Spleen (tissue), 11 donors: Measurements from ENCODE around the gene LRIG1. TPM values are rescaled to one million over a fixed set of nuclear protein-coding genes. Genes with fewer than 3 reads are reported as not detected.

ENCODE experiments used
- DNase-seq: peaks from one replicate; pipeline ENCODE4 v3.0.0-alpha.2; 2020
- H3K27ac ChIP-seq, 8 donors: fragments of 200-600 bp; sonication (generic) in 7 of 8; 1 replicate in 4 of 8; 2 replicates in 4 of 8; pipeline versions ENCODE4 v1.5.0 to v1.8.0; 2016 to 2021; ENCODE audit warnings: inconsistent platforms in 4 of 8, mild to moderate bottlenecking in 4 of 8, moderate library complexity in 1 of 8
- H3K27me3 ChIP-seq, 7 donors: fragments of 200-600 bp; sonication (generic) in 6 of 7; replicated peaks in 1 of 7; 1 replicate in 4 of 7; 2 replicates in 3 of 7; pipeline versions ENCODE4 v1.5.0 to v1.8.0; 2016 to 2021; ENCODE audit warnings: inconsistent platforms in 3 of 7, mild to moderate bottlenecking in 1 of 7
- H3K36me3 ChIP-seq, 6 donors: fragments of 200-600 bp; sonication (generic) in 5 of 6; 1 replicate in 4 of 6; 2 replicates in 2 of 6; pipeline versions ENCODE4 v1.5.0 to v1.8.0; 2016 to 2021; ENCODE audit warnings: inconsistent platforms in 2 of 6
- H3K4me1 ChIP-seq, 6 donors: fragments of 200-600 bp; sonication (generic) in 5 of 6; 1 replicate in 3 of 6; 2 replicates in 3 of 6; pipeline versions ENCODE4 v1.5.0 to v1.8.0; 2016 to 2021; ENCODE audit warnings: inconsistent platforms in 3 of 6
- H3K4me3 ChIP-seq, 8 donors: fragments of 200-600 bp; sonication (generic) in 7 of 8; 1 replicate in 4 of 8; 2 replicates in 4 of 8; pipeline versions ENCODE4 v1.5.0 to v1.8.0; 2016 to 2021; ENCODE audit warnings: inconsistent platforms in 4 of 8, mild to moderate bottlenecking in 4 of 8, moderate library complexity in 2 of 8
- H3K9me3 ChIP-seq, 8 donors: fragments of 200-600 bp; sonication (generic) in 7 of 8; 1 replicate in 4 of 8; 2 replicates in 4 of 8; pipeline versions ENCODE4 v1.5.0 to v1.8.0; 2016 to 2021; ENCODE audit warnings: inconsistent platforms in 4 of 8
- POLR2A ChIP-seq, 3 donors: fragments of 450-650 bp; IDR thresholded peaks; one replicate each; pipeline ENCODE4 v1.5.1; 2017; ENCODE audit warnings: antibody characterized with exemption in 3 of 3, mild to moderate bottlenecking in 1 of 3
- POLR2AphosphoS5 ChIP-seq, 3 donors: sonication (generic); formaldehyde crosslinking; IDR thresholded peaks; one replicate each; pipeline ENCODE4 v1.5.1; 2017; ENCODE audit warnings: antibody characterized with exemption in 3 of 3
- WGBS, 5 donors: extraction: QIAGEN DNeasy Blood & Tissue Kit in 3 of 5; methylation state at CpG; one replicate each; pipeline versions ENCODE4 v1.1.5 to v1.1.7; 2013 to 2018; 5-methylcytosine and 5-hydroxymethylcytosine counted together
- intact Hi-C: fragments of 100-400 bp; cut with DNase I; formaldehyde crosslinking; loops from one replicate; pipeline ENCODE4 v1.15.0; 2023; ENCODE audit warnings: low total_unique reads
- polyA plus RNA-seq, 3 donors: library from polyadenylated mRNA; stranded (reverse); fragments of 200-250 nt; gene quantifications; one replicate each; pipeline ENCODE4 v1.2.1, GENCODE V29; 2013
- total RNA-seq, 7 donors: library from RNA; depleted of rRNA in 3 of 7; stranded (reverse); fragments of >200 nt in 3 of 7; fragmentation: NEBNext Ultra II Directional in 4 of 7; extraction: Animal tissue kit (Norgen Biotek cat#: 25700) in 4 of 7; gene quantifications; one replicate each; pipeline versions ENCODE4 v1.1.0 to v1.2.1, GENCODE V29; 2016 to 2021
- TF ChIP-seq, protein P1 (sequence below), 11 experiments: fragments of 200-600 bp in 7 of 11; fragments of 450-650 bp in 4 of 11; sonication (generic) in 4 of 11; IDR thresholded peaks in 8 of 11; conservative IDR thresholded peaks in 3 of 11; 1 replicate in 7 of 11; 2 replicates in 4 of 11; pipeline versions ENCODE4 v1.4.0 to v1.8.0; 2016 to 2021; ENCODE audit warnings: antibody characterized with exemption in 11 of 11, inconsistent platforms in 4 of 11, mild to moderate bottlenecking in 1 of 11
- donor health status: healthy with polysubstance abuse.
- donor health status: DM: no; HTN: no; CAD: no; lungs with moderate emphysema.
- donor health status: DM: no; HTN: no; CAD: no.
- donor health status: Bipolar disorder and iron deficiency.
- donor health status: healthy.
- donor health status: DM: no; HTN: no; CAD: no.
- donor health status: DM: yes; HTN: yes; CAD: no.

The LRIG1 gene
- total and polyA plus RNA-seq, 10 donors, result 5.9 to 19.7 (median 11.9) TPM

DNA sequence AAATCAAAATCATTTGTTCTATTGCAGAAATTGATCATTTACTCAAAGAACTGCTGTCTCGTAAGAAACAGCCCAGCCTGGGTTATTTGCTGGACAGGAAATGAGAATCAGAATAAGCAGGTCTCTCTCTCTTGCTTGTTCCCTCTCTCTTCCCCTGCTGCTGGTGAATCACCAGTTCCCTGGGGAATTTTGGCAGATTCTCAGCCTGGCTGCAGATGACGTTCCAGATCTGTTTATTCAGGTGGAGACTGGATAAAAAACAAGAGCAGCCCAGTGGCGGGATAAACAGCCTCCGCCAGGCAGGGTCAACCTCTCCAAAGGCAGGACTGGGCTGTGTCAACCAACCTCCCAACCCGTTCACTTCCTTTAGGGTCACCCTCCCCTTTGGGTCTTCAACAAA is 72.1 kb downstream of the LRIG1 start:
- Histone ChIP-seq H3K4me3 (no peak overlapping the region), H3K4me1 (peaks cover 0 to 10% (median 6%) of the 10 kb centered on the region in 6 donors), H3K27ac (no peak overlapping the region), H3K27me3 (no peaks in the 10 kb centered on the region), H3K36me3 (peaks cover 0 to 4% (median 0%) of the 10 kb centered on the region in 6 donors), H3K9me3 (no peaks in the 10 kb centered on the region)
- TF ChIP-seq POLR2AphosphoS5 (IDR thresholded peaks at IDR 0.05), result no peak
- TF ChIP-seq, protein P1, sequence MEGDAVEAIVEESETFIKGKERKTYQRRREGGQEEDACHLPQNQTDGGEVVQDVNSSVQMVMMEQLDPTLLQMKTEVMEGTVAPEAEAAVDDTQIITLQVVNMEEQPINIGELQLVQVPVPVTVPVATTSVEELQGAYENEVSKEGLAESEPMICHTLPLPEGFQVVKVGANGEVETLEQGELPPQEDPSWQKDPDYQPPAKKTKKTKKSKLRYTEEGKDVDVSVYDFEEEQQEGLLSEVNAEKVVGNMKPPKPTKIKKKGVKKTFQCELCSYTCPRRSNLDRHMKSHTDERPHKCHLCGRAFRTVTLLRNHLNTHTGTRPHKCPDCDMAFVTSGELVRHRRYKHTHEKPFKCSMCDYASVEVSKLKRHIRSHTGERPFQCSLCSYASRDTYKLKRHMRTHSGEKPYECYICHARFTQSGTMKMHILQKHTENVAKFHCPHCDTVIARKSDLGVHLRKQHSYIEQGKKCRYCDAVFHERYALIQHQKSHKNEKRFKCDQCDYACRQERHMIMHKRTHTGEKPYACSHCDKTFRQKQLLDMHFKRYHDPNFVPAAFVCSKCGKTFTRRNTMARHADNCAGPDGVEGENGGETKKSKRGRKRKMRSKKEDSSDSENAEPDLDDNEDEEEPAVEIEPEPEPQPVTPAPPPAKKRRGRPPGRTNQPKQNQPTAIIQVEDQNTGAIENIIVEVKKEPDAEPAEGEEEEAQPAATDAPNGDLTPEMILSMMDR (IDR thresholded peaks at IDR 0.05 in 8 of 11, conservative IDR thresholded peaks at IDR 0.05 in 3 of 11), result no peak
- TF ChIP-seq POLR2A (IDR thresholded peaks at IDR 0.05), result no peak
- DNase-seq, result no peak
- 53 to 79% (median 70%) methylated on average over 5 of the region's 5 CpGs for WGBS, 5 donors
- intact Hi-C loops, result no loop called here

DNA sequence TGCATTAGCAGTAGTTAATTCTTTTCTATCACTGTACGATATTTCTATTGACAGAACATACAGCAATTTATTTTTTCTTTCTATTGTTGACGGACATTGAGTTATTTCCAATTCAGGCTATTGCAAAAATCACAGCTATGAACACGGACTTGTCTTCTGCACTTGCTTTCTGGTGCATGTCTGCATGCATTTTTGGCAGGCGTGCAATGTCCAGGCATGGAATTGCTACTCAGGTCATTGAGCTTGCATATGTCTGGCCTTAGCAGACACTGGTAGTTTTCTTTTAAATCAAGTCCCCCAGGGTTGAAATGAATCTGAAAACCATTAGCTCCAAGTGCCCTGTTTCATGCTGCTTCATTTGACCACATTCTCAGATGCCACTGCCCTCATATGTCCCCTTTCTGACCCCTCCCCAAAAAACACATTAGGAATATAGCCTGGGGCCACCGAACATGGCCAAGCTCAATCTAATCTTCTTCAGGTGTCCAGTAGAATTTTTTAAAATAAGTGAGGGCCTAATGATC is 72.8 kb downstream of the LRIG1 start:
- Histone ChIP-seq H3K27ac (no peak overlapping the region), H3K9me3 (no peaks in the 10 kb centered on the region), H3K4me1 (peaks cover 0 to 4% (median 0%) of the 10 kb centered on the region in 6 donors), H3K27me3 (no peaks in the 10 kb centered on the region), H3K36me3 (peaks cover 0 to 4% (median 0%) of the 10 kb centered on the region in 6 donors), H3K4me3 (no peak overlapping the region)
- intact Hi-C loops, result no loop called here
- 90 to 94% (median 92%) methylated on average over 5 of the region's 5 CpGs for WGBS, 5 donors
- no peak for DNase-seq
- no peak for TF ChIP-seq POLR2AphosphoS5 (IDR thresholded peaks at IDR 0.05)
- TF ChIP-seq, protein P1 (IDR thresholded peaks at IDR 0.05 in 8 of 11, conservative IDR thresholded peaks at IDR 0.05 in 3 of 11), result no peak
- TF ChIP-seq POLR2A (IDR thresholded peaks at IDR 0.05), result no peak

DNA sequence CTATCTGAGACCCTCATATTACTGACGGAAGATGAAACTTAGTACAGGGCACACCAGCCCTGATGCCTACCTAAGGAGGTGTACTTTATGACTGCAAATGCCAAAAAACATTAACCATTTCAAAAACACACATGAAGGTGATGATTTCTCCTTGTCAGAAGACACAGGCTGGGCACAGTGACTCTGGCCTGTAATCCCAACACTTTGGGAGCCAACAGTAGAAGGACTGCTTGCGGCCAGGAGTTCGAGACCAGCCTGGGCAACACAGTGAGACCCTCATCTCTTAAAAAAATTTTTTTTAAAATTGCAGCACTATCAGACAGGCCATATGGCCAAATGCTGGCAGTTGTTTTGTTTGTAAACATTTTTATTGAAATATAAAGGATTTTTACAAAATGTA is 73.5 kb downstream of the LRIG1 start:
- H3K9me3 ChIP-seq, result peaks cover 0 to 6% (median 2%) of the 10 kb centered on the region in 8 donors
- DNase-seq, result no peak
- intact Hi-C loops, result no loop called here
- WGBS, 5 donors, result 93 to 100% (median 97%) methylated on average over 3 of the region's 3 CpGs
- H3K27me3 ChIP-seq, result no peaks in the 10 kb centered on the region
- peaks cover 0 to 4% (median 0%) of the 10 kb centered on the region in 6 donors for H3K36me3 ChIP-seq
- TF ChIP-seq POLR2AphosphoS5 (IDR thresholded peaks at IDR 0.05), result no peak
- no peak for TF ChIP-seq POLR2A (IDR thresholded peaks at IDR 0.05)
- TF ChIP-seq, protein P1 (IDR thresholded peaks at IDR 0.05 in 8 of 11, conservative IDR thresholded peaks at IDR 0.05 in 3 of 11), result no peak
- H3K4me3 ChIP-seq, result no peak overlapping the region
- no peak overlapping the region for H3K27ac ChIP-seq
- peaks cover 0 to 4% (median 0%) of the 10 kb centered on the region in 6 donors for H3K4me1 ChIP-seq

DNA sequence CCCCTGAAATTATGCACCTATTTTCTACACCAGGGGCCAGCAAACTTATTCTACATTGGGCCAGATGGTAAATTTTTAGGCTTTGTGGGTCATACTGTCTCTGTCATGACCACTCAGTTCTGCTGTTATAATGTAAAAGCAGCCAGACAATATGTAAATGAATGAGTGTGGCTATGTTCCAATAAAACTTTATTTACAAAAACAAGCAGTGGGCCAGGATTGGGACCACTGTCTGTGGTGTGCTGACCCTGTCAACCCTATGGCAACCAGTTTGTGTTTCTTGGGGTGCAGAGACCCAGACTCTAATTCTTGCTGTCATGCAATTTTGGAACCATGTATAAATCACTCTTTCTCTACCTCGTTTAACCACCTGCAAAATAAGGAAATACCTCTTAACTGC is 74.7 kb downstream of the LRIG1 start:
- peaks cover 0 to 4% (median 0%) of the 10 kb centered on the region in 6 donors for H3K4me1 ChIP-seq
- intact Hi-C loops, result no loop called here
- no peak overlapping the region for H3K27ac ChIP-seq
- no peaks in the 10 kb centered on the region for H3K36me3 ChIP-seq
- no peak for DNase-seq
- H3K27me3 ChIP-seq, result no peaks in the 10 kb centered on the region
- no peak overlapping the region for H3K4me3 ChIP-seq
- no peak for TF ChIP-seq POLR2A (IDR thresholded peaks at IDR 0.05)
- no peak for TF ChIP-seq POLR2AphosphoS5 (IDR thresholded peaks at IDR 0.05)
- H3K9me3 ChIP-seq, result peaks cover 3 to 18% (median 14%) of the 10 kb centered on the region in 8 donors
- WGBS, 5 donors, result 41 to 58% (median 45%) methylated on average over 1 of the region's 1 CpG
